WERI-Rb-1 (cell line): ENCODE measurements around the gene ETS2.

ENCODE experiments used
- DNase-seq: peaks from one replicate; pipeline ENCODE4 v3.0.0-alpha.2; 2020
- H3K27ac ChIP-seq: fragments of 250-450 bp; sonication (Bioruptor Pico); 2 replicates; pipeline ENCODE4 v1.5.1; 2020; ENCODE audit warnings: mild to moderate bottlenecking, moderate library complexity
- H3K27me3 ChIP-seq: fragments of 250-450 bp; sonication (Bioruptor Pico); 2 replicates; pipeline ENCODE4 v1.5.1; 2021; ENCODE audit warnings: mild to moderate bottlenecking, low read depth, moderate library complexity; ENCODE audit not compliant: insufficient read depth, severe bottlenecking
- H3K36me3 ChIP-seq: fragments of 250-450 bp; sonication (Bioruptor Pico); 2 replicates; pipeline ENCODE4 v1.5.1; 2020; ENCODE audit warnings: mild to moderate bottlenecking, moderate library complexity
- H3K4me3 ChIP-seq: 2 replicates; pipeline ENCODE4 v1.5.1; 2011; ENCODE audit warnings: low read depth, mild to moderate bottlenecking, control low read depth, low read length
- H3K9me3 ChIP-seq: fragments of 250-450 bp; sonication (Bioruptor Pico); 2 replicates; pipeline ENCODE4 v1.5.1; 2021; ENCODE audit warnings: mild to moderate bottlenecking, moderate library complexity; ENCODE audit not compliant: severe bottlenecking
- TF ChIP-seq, protein P1 (sequence below): IDR thresholded peaks from 2 replicates; pipeline ENCODE4 v1.5.1; 2011; ENCODE audit warnings: low read depth, mild to moderate bottlenecking, control low read depth, inconsistent platforms, low read length

Gene ETS2

DNA sequence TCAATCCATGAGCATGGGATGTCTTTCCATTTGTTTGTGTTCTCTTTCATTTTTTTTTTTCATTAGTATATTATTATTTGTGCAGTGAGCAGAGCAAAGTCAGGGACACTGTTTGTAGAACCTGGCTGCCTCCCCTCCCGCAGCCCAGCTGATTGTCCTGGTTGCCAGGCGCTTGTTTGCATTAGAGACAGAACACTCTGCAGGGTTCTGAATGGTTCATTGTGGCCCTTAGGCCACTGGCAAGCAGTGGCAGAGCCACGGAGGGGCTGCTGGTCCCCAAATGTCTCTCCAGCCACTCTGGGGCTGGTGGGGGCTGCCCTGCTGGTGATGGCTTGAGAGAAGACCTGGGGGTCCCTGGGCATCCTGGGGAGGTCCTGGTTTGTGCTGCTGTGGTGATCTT, 29.0 kb downstream of the ETS2 start:
- no peaks in the 10 kb centered on the region for H3K27me3 ChIP-seq
- H3K9me3 ChIP-seq, result no peaks in the 10 kb centered on the region
- DNase-seq, result no peak
- no peaks in the 10 kb centered on the region for H3K36me3 ChIP-seq
- H3K27ac ChIP-seq, result no peak overlapping the region
- H3K4me3 ChIP-seq, result no peak overlapping the region
- TF ChIP-seq, protein P1, sequence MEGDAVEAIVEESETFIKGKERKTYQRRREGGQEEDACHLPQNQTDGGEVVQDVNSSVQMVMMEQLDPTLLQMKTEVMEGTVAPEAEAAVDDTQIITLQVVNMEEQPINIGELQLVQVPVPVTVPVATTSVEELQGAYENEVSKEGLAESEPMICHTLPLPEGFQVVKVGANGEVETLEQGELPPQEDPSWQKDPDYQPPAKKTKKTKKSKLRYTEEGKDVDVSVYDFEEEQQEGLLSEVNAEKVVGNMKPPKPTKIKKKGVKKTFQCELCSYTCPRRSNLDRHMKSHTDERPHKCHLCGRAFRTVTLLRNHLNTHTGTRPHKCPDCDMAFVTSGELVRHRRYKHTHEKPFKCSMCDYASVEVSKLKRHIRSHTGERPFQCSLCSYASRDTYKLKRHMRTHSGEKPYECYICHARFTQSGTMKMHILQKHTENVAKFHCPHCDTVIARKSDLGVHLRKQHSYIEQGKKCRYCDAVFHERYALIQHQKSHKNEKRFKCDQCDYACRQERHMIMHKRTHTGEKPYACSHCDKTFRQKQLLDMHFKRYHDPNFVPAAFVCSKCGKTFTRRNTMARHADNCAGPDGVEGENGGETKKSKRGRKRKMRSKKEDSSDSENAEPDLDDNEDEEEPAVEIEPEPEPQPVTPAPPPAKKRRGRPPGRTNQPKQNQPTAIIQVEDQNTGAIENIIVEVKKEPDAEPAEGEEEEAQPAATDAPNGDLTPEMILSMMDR, result no peak

DNA sequence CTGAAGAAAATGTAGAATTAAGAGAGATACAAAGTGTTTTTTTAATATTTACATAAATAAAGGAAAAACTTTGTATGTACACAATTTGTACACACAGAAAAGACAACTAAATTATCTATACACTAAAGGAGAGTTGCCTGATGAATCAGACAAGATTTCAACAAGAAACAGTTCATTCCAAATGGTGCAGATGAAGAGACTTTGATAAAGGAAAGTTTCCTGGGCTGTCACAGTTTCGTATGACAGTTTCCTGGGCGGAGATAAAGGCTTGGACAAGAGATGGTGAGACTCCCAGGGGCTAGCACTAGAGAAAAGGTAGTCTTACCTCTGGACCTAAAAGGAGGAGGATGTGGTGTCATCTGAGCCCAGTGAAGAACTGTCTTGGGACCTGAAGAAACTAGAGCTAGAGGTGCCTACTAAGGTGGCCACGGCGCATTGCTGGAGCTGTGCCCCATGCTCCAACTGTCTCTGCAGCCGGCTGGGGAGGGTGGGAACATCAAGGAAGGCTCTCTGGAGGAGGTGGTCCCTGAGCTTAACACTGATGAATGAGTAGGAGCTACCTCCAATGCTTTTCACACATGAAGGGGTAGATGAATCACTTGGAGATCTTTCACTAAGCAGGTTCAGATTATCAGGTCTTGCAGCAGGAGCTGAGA, 32.2 kb downstream of the ETS2 start:
- Histone ChIP-seq H3K36me3 (no peaks in the 10 kb centered on the region), H3K27ac (no peak overlapping the region)
- TF ChIP-seq, protein P1, result no peak

DNA sequence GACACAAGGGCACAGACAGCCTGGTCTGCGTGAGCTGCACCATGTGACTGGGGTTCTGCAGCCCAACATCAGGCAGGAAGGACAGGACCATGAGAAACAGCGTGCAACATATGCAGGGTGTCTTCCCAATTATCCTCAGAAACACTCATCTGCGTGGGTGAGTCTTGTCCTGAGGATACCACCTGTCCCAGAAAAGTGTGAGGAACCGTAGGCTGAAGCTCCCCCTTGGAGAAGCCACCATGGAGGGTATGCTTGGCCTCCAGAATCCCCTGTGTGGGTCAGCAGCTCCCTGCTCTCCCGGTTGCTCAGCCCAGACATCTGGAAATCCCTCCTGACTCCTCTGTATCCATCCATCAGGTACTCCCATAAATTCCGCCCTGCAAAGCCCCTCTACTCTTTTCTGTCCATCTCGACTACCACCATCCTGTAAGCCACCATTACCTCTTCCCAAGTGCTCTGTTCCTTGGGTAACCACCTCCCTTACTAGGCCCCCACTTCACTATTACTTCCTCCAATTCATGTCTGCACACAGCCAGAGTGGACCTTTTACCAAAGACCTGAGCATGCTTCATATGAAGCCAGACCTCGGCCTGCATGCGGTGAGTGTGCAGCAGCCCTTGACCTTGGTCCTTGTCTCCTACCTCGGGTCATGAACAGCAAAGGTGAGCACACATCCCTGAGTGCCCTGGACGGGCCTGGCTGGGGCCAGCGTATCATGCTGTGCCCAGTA, 33.0 kb downstream of the ETS2 start:
- H3K27me3 ChIP-seq, result no peaks in the 10 kb centered on the region
- no peak overlapping the region for H3K4me3 ChIP-seq
- no peak for DNase-seq
- H3K9me3 ChIP-seq, result peaks cover 3% of the 10 kb centered on the region
- TF ChIP-seq, protein P1, result no peak
- H3K36me3 ChIP-seq, result no peaks in the 10 kb centered on the region
- H3K27ac ChIP-seq, result no peak overlapping the region

More for the DNA sequence above, 32.2 kb downstream of the ETS2 start:
- Histone ChIP-seq H3K9me3 (peaks cover 3% of the 10 kb centered on the region), H3K4me3 (no peak overlapping the region), H3K27me3 (no peaks in the 10 kb centered on the region)
- no peak for DNase-seq

DNA sequence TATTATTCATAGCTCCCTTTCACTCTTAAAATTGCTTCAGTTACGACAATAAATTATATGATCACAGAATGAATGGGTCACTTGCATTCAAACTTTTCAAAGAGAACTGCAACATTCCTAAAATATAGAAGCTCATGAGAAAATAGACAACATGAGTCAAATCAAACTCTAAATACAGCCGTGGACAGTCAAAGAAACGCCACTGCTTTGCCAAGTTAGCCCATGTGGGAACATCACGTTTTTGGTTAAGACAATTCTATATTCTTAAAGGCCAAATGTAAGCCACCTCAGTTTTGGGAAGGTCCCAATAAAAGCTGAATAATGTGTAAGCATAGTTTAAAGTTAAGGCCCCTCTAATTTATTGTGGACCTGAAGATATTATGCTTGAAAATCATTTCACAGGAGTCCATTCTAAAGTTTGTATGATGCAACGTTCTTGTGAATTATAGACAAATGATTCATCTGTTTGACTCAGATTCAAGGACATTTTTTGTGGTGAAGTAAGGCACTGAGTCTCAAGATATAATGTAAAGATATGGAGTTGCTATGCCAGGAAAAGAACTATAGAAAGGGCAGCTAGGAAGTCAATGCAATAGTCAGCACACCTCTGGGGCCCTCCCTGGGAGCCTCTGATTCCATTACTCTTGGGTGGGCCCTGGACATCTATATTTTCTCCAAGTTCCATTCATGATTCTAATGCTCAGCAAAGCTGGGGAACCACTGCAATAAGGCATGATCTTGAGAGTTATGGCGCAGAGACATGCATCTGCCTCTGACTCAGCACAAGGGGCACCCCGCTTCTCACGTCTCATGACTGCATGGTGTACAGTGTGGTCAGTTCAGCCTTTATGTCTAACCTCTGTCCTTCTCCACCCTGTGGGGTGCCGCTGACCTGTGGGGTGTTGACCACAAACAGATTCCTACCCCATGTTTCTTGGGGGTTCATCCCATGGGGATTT, 33.9 kb downstream of the ETS2 start:
- no peak for DNase-seq
- TF ChIP-seq, protein P1, result no peak
- no peaks in the 10 kb centered on the region for H3K27me3 ChIP-seq
- H3K27ac ChIP-seq, result no peak overlapping the region
- H3K9me3 ChIP-seq, result peaks cover 3% of the 10 kb centered on the region
- no peak overlapping the region for H3K4me3 ChIP-seq
- H3K36me3 ChIP-seq, result no peaks in the 10 kb centered on the region

DNA sequence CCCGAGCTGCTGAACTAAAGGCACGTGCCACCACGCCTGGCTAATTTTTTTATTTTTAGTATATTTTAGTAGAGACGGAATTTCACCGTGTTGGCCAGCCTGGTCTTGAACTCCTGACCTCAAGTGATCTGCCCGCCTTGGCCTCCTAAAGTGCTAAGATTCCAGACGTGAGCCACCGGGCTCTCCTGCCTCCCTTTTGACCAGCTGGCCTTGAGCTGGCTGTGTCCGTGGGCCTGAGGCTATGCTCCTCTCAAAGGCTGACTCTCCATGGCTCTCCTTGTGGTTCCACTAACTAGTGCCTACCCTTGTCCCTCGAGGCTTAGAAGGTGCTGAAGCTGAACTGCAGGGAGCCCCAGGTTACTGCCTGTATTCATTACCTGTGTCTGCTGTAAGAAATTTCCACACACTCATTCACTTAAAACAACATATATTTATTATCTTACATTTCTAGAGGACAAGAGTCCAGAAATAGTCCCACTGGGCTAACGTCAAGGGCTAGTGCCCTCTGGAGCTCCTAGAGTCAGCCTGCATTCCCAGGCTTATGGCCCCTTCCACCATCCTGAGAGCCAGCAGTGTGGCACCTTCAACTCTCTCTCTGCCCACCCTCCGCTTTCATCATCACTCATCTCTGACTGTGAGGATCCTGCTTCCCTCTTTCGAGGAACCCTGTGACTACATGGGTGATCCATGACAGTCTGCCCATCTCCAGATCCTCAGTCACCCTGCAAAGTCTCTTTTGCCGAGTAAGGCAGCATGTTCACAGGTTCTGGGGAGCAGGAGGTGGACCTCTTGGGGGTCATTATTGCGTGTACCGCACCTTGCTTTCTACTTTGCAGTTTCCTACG, 34.9 kb downstream of the ETS2 start:
- H3K9me3 ChIP-seq, result peaks cover 3% of the 10 kb centered on the region

More for the DNA sequence above, 34.9 kb downstream of the ETS2 start:
- no peak for DNase-seq
- Histone ChIP-seq H3K27ac (no peak overlapping the region), H3K4me3 (no peak overlapping the region), H3K36me3 (no peaks in the 10 kb centered on the region), H3K27me3 (no peaks in the 10 kb centered on the region)
- TF ChIP-seq, protein P1, result no peak
